HL-60/S4 treated with retinoic acid at 250 ng/mL for 4 days and 3 days (cell line): ENCODE measurements around the gene ISL2.

Experiments
- in situ Hi-C: fragments of 300-500 bp; cut with MboI; formaldehyde crosslinking; loops from 2 replicates; pipeline ENCODE4 v1.7.0; 2022; ENCODE audit warnings: low sequenced_read_pairs

Gene ISL2

GRCh38 chr15:76341366-76342057, 4.9 kb downstream of the ISL2 start:
- in situ Hi-C loops: no loop called here

GRCh38 chr15:76342058-76342381, 5.4 kb downstream of the ISL2 start:
- in situ Hi-C loops: no loop called here

- in situ Hi-C loops: no loop called here
Measured at GRCh38 chr15:76342382-76343201, 6.0 kb downstream of the ISL2 start.

- in situ Hi-C loops: no loop called here
Measured at GRCh38 chr15:76343313-76343996, 6.9 kb downstream of the ISL2 start.

GRCh38 chr15:76344893-76345582, 8.5 kb downstream of the ISL2 start:
- in situ Hi-C loops: no loop called here

- in situ Hi-C loops: no loop called here
Measured at GRCh38 chr15:76345583-76345879, 9.0 kb downstream of the ISL2 start.

GRCh38 chr15:76345880-76346668, 9.5 kb downstream of the ISL2 start:
- in situ Hi-C loops: no loop called here

- in situ Hi-C loops: no loop called here
Measured at GRCh38 chr15:76346669-76347481, 10.3 kb downstream of the ISL2 start.

GRCh38 chr15:76347482-76348055, 11.0 kb downstream of the ISL2 start:
- in situ Hi-C loops: no loop called here

GRCh38 chr15:76349301-76350070, 12.9 kb downstream of the ISL2 start:
- in situ Hi-C loops: no loop called here

GRCh38 chr15:76353023-76353577, 16.5 kb downstream of the ISL2 start:
- in situ Hi-C loops: no loop called here

- in situ Hi-C loops: no loop called here
Measured at GRCh38 chr15:76353903-76354302, 17.3 kb downstream of the ISL2 start.

GRCh38 chr15:76354823-76355440, 18.4 kb downstream of the ISL2 start:
- in situ Hi-C loops: no loop called here

- in situ Hi-C loops: no loop called here
Measured at GRCh38 chr15:76358453-76358852, 21.9 kb downstream of the ISL2 start.

GRCh38 chr15:76359152-76359551, 22.6 kb downstream of the ISL2 start:
- in situ Hi-C loops: no loop called here

GRCh38 chr15:76360416-76360815, 23.8 kb downstream of the ISL2 start:
- in situ Hi-C loops: no loop called here

- in situ Hi-C loops: no loop called here
Measured at GRCh38 chr15:76363251-76363650, 26.7 kb downstream of the ISL2 start.

GRCh38 chr15:76366714-76367113, 30.1 kb downstream of the ISL2 start:
- in situ Hi-C loops: no loop called here
